Renal pelvis (tissue), 12 donors: ENCODE results near the gene LCE3C. TPM values are rescaled to one million over a fixed set of nuclear protein-coding genes. Genes with fewer than 3 reads are reported as not detected.
"Not testable (repeated sequence)": the region's sequence is repeated elsewhere in the genome, so short reads cannot be mapped to it uniquely, and the experiment has no call there.

ENCODE experiments used
- DNase-seq: peaks from one replicate; pipeline ENCODE4 v3.0.0-alpha.2; 2013
- long read RNA-seq, 16 experiments: transcript quantifications; one replicate each; lab custom pipeline, GENCODE V29; 2026
- polyA plus RNA-seq, 3 donors: library from polyadenylated mRNA; unstranded; fragments of 120-200 nt; gene quantifications; one replicate each; pipeline ENCODE4 v1.2.1, GENCODE V29; 2013; ENCODE audit not compliant: insufficient read length in 3 of 3

LCE3C gene, protein sequence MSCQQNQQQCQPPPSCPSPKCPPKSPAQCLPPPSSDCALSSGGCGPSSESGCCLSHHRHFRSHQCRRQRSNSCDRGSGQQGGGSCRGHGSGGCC
- polyA plus RNA-seq: not detected
- long read RNA-seq, donor 1: 0 reads
- long read RNA-seq, donor 2: 0 reads
- long read RNA-seq, donor 3: 0 reads
- long read RNA-seq, donor 4: 0 reads
- long read RNA-seq, donor 5: 0 reads
- long read RNA-seq, donor 6: 0 reads
- long read RNA-seq, donor 7: 0 reads
- long read RNA-seq, donor 8: 0 reads
- long read RNA-seq, donor 9: 0 reads
- long read RNA-seq, donor 10: 0 reads
- long read RNA-seq, donor 11: 0 reads
- long read RNA-seq, donor 12: 0 reads
- long read RNA-seq, donor 13: 0 reads
- long read RNA-seq, donor 14: 0 reads
- long read RNA-seq, donor 15: 0 reads
- long read RNA-seq, donor 16: 0 reads

DNA sequence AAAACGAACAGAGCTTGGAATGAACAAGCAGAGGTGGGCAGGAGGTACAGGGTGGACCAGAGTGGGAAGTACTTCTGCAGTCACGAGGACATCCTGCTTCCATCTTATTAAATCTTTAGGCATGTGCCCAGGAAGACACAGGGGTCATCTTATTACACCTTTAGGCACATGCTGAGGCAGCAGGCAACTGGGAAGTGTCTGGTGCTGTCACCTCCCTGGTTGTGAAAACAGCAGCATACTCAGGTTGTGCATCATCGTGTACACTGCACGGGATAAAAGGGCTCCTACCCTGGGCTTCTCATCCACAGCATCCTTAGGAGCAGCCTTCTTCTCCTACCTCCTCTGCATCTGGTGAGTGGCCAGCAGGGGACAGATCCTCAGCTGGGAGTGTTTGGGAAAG is at the start of gene LCE3C:
TSS of gene LCE3C (plus strand) at position 301 of the 400 bp plus-strand sequence. CDS start 498 bp downstream, outside the sequence.
- no peak for DNase-seq

DNA sequence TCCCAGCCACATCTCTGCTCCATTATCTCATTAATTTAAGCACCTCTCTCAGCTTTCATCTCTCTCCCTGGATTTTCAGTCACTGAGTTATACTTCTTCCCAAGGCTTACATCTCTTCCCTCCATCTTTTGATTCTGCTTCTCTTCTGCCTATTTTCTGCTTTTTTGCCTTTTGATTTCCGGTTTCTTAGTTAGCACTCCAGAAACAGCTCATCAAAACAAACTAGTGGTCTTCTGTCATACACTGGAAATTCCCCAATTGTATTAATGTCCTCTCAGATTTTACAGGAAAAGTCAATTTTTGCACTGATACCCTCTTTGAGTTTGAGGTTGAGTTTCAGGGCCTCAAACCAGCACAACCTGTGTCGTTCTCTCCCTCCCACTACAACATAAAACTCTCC is 34.9 kb upstream of the LCE3C start:
- no peak for DNase-seq

DNA sequence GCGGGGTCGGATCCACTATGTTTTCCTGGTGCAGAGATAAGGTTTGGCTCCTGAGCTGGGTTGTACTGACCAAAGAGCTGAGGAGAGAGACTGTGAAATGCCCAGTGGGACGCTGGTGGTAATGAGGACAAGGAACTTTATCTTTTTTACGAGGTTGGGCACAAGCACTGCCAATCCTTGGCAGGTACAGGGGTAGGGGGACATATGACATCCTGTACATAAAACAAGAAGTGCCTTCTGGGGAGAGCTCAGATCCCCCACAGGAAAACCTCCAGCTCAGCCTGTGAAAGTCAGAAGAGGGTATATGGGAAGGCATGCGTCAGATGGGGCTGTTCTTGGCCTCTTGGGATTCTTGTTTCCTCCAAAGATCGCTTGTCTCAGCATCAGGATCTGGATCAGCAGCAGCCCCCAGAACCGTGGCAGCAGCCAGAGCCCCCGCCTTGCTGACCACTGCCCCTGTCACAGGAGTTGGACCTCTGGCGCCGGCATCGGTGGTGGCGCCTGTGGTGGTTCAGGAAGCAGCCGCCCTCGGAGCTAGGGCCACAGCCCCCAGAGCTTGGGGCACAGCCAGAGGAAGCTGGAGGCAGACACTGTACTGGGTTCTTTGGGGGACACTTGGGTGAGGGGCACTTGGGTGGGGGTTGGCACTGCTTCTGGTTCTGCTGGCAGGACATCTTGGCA is 34.4 kb upstream of the LCE3C start:
- no peak for DNase-seq

DNA sequence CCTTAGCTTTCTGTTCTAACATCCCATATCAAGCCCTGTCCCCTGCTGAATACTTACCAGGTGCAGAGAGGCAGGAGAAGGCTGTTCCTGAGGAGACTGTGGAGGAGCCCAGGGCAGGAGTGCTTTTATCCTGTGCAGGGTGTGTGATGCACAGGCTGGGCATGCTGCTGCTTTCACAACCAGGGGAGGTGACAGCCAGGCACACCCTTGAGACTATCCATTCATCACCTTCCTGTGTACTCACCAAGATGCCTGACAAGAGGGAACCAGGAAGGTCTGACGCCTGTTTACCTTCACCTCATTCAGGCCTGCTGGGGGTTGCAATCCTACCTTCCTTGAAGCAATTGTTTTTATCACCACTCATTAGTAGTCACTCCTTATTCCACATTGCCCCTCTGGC is 33.4 kb upstream of the LCE3C start, which contains the start of gene LCE3E:
TSS of gene LCE3E (minus strand) at position 100 of the 400 bp plus-strand sequence. CDS start 572 bp downstream, outside the sequence.
- DNase-seq: no peak

DNA sequence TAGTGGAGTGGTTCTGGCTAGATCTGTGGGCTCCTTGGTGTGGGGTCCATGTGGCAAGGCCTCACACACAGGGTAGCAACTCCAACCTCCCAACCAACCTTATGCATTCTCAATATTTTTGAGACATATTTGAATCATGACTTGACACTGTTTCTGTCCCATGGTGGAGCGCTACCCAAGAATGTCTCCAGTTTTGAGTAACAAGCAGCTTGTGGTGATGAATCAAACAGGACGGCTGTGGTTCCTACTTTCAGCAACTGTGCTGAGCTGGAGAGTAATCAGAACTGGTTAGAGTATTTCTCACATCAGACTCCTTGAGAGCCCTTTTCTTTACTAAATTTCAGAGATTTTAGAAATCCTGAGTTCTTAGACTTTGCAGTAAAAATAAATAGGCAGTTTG is 22.9 kb upstream of the LCE3C start:
- no peak for DNase-seq

DNA sequence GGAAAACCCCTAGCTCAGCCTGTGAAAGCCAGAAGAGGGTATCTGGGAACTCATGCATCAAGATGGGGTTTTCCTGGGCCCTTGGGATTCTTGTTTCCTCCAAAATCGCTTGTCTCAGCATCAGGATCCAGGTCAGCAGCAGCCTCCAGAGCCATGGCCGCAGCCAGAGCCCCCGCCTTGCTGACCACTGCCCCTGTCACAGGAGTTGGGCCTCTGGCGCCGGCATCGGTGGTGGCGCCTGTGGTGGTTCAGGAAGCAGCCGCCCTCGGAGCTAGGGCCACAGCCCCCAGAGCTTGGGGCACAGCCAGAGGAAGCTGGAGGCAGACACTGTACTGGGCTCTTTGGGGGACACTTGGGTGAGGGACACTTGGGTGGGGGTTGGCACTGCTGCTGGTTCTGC is 20.5 kb upstream of the LCE3C start:
- not testable (repeated sequence) for DNase-seq

DNA sequence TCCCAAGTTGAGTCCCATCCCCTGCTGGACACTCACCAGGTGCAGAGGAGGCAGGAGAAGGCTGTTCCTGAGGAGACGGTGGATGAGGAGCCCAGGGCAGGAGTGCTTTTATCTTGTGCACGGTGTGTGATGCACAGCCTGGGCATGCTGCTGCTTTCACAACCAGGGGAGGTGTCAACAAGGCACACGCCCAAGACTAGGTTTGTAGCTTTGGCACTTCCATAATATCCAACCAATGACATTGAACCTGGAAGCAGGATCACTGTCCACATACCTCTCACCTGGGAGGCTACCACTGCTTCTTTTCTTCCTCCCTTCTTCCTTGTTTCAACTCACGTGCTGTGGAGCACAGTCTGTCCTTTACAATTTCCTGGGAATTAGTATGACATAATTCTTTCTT is 19.6 kb upstream of the LCE3C start, which contains the start of gene LCE3D:
TSS of gene LCE3D (minus strand) at position 84 of the 400 bp plus-strand sequence. CDS start 580 bp downstream, outside the sequence.
- no peak for DNase-seq

DNA sequence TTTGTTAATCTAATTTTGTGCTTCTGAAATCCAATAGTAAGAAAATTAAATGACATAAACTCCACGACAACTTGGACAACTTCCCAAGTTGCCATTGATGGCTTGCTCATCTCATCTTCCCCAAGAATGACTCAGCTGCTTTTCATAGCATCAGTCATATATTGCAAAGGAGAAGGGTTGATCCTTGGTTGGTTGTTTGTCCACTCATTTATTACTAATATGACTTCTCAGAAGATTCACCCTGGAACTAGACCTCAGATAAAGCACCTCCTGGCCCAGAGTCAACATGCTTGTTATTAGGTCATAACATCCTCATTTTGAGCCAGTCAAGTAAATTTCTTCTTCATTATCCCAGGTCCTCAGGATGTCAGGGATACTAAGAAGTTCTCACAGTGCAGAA is 17.4 kb upstream of the LCE3C start:
- DNase-seq: no peak

DNA sequence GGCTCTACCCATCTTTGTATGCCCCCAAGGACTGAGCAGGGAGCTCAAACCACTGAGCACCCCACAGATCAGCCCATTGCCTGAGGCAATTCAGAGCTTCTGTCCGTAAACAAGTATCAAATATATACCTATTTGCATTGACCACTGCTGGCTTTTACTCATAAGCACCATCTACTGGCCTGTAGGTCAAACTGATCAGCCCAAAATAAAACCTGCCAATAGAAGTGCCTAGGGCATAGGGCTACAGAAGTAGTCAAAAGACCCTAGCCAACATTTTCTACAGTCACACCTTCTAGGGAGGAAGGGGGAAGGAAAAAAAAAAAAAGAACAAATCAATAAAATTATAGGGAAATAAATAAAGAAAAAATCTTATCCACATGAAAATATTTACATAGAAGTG is 14.4 kb upstream of the LCE3C start:
- no peak for DNase-seq

DNA sequence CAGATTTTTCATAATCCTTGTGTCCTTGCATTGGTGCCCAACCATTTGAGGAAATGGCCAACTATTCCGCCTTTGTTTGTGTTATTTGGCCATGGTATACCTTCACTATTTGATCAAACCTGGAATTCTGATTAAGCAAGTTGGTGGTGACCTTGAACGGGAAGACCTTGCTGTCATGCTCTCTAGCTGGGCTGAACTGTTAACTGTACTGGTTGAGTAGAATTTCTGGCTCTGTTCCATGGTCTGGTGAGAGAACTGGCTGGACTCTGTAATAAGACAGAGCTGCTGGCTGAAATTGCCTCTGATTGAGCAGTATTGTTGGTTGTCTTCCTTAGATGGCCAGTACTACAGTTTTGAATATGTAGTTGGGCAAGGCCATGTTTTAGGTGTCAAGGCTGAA is 3.0 kb upstream of the LCE3C start:
- DNase-seq: no peak

DNA sequence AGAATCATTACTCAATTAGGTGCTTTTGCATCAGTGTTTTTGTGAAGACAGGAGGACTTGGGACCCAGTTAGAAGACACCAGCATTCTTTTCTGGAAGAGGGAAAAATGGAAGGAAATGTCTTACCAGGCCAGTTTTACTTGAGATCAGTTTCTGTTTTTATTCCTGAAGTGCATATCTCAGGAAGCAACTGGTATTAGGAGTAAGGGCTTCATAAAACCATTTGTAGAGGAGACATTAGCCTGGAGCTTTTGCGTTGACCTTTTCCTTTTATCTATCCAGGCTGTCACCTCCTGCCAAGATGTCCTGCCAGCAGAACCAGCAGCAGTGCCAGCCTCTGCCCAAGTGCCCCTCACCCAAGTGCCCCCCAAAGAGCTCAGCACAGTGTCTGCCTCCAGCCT is 13.5 kb downstream of the LCE3C start, which contains the start of gene LCE3B:
TSS of gene LCE3B (plus strand) at position 301 of the 400 bp plus-strand sequence. CDS start at position 301, 0 bp downstream.
- no peak for DNase-seq

DNA sequence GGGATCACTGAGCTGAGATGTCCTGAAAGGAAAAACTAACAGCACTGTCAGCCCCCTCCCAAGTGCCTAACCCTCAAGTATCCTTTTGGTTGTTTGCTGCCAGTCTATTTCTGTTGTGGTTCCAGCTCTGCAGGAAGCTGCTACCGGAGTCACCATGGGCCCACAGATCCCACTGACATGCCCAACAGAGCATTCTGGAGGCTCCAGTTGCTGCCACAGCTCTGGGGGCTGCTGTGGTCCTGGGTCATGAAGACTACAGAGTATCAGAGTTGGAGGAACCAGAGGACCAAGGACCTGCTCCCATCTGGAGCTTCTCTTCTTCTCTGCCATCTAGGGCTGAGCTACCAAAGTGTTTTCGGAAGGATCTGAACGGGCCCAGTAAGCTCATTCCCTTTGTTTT is 22.0 kb downstream of the LCE3C start:
- DNase-seq: no peak

DNA sequence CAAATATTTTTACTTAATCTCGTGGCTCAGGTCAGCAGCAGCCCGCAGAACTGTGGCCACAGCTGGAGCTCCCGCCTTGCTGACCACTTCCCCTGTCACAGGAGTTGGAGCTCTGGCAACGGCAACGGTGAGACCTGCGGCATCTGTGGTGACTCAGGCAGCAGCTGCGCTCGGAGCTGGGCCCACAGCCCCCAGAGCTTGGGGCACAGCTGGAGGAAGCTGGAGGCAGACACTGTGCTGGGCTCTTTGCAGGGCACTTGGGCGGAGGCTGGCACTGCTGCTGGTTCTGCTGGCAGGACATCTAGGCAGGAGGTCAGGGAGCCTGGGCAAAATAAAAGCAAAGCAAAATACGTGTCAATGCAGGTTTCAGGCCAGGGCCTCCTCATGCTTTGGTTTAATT is 22.8 kb downstream of the LCE3C start, which contains the start of gene LCE3A:
TSS of gene LCE3A (minus strand) at position 301 of the 400 bp plus-strand sequence. CDS start at position 301, 0 bp downstream.
- no peak for DNase-seq

DNA sequence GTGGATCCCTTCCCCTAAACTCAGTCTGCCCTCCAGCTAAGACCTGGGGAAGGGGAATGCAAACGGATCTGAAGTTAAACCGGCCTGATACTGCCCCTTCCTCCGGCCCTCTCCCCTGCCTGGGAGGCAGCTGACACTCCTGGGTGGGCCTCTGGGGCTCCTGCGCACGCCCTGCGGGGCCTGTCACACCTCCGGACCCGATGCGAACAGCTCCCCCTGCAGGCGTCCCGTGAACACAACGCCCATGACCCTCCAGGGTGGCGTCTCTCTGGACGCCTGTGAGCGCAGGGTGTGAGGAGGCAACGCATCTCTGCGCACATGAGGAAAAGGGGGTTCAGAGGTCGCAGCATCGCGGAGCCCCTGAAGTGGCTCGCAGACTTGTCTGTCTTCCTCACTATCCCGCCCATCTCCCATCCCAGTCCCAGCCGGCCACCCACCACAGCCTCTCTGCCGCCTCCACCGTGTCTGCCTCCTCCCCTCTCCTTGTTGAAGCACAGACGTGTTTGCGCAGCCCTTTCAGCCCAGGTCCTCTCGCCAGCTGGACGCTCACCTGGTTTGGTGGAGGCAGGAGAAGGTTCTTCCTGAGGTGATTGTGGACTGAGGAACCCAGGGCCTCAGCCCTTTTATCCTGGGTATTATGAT is 23.3 kb downstream of the LCE3C start:
- DNase-seq: no peak

DNA sequence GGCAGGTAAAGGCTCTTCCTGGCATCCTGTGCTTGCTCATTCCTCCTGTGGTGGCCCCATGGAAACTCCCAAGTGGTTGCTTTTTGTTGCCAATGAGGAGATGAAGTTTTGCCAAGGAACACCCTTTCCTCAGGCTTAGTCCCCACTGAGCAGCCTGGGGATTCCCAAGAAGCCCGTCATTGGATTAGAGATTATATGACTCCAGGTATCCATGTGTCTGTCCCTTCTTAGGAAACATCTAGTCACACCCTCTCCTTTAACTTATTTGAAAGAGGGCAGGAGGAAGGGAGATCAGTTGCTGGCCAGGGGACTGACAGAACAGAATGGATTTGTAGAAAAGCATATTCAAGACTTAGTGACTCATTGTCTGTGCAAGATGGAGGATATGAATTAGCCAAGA is 26.7 kb downstream of the LCE3C start:
- no peak for DNase-seq

DNA sequence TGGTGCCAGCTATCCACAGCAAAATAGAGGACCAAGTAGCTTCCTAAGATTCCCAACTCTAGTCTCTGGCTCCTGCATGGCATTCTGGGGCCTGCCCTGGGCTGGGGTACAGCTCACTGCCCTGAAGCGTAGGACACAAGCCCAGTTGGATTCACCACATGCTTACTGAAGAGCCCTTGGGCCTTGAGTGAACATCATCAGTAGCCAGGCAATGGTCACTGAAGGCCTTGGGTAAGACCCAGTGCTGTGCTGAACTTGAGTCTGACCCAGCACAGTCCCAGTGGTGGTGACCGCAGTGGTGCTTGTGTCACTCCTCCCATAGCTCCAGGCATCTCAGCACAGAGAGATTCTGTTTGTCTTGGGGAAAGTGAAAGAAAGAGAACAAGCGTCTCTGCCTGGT is 30.6 kb downstream of the LCE3C start:
- no peak for DNase-seq

DNA sequence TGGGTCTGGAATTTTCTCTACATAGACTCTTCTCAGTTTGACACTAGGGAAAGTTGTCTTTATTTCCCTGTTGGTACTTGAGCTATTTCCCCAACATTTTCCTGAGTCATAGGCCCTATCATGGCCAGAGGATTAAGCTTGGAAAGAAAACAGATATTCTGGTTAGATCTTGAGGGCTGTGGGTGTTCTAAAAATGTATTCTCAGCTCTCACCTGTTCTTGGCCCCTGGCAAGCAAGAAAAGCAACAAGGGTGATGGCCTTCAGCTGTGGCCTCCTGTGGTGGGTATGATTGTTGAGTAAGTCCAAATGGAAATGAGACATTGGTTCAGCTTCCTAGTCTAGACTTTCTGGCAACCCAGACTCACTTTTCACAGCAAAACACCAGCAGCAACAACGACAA is 40.3 kb downstream of the LCE3C start:
- DNase-seq: no peak

DNA sequence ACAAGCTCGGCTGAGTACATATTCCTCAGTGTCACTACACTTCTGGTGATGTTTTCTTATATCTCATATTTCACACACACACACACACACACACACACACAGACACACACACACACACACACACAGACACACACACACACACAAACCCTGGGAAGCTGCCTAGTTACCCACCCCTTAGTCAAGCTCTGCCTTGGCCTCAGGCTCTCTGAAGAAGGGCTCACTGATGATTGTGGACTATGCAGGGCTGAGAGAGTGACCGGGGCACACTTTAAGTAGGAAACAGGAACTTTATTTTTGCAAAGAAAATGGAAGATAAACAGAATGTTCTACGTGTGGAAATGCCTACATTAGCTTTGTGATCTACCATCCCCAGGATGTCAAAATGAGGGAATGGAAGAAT is 43.9 kb downstream of the LCE3C start:
- DNase-seq: no peak

DNA sequence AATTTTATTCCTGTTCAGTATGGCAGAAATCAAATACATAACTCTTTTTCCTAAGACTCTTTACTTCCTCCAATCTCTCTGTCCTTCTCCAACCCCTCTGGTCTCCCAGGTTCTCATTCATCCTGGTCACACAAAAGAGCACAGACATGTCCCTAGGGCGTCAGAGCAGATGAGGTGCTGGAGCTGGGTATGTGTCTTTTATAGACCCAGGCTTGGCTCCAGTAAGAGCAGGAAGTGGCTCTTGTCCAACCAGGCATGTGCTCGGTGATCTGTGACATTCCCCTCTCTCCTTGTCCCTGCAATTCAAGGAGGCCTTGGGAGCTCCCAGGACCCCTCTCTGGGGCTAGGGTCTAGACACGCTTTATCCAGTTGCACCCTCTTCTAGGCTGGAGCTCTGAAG is 45.1 kb downstream of the LCE3C start:
- DNase-seq: no peak

DNA sequence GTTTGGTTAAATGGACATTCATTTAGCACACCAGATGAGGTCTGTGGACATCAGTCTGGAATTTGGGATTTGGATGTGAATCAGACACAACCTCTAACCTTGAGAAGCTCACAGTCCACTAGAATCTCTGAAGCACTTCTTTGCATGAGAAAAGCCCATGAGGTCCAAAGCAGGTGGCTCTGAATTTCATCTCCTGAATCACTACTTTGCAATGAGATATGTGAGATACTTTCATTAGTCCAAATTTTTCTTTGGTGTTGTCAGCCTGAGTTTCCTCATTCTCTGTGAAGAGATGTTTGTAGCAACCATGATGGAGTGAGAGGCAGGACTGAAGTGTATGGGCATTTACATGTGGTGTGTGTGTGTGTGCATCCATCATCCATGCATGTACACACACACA is 46.6 kb downstream of the LCE3C start:
- no peak for DNase-seq
